ENCODE results near the gene MAPK7. TPM values are rescaled to one million over a fixed set of nuclear protein-coding genes. Genes with fewer than 3 reads are reported as not detected.

The MAPK7 gene
- total and polyA plus RNA-seq, 2 experiments from 2014 or later, result 26.1 to 49.0 TPM

DNA sequence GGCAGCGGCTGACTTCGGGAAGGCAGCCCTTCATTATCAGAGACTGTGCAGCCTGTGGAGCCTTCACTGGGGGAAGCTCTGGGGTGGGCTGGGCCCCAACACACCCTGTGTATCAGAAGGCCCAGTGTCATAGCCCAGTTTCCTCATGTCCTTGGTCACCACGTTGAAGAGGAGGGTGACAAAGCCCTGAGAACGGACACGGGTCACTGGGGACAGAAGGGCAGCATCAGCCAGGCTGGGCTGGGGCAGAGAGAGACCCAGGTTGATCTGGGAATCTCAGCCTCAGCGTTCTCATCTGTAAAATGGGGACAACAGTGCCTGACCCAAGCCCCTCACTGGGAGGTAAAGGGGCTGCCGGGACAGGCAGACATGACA is 35.1 kb upstream of the MAPK7 start:
- no peaks in the 10 kb centered on the region for H3K9me2 ChIP-seq (replicated peaks; ENCODE audit: insufficient read depth)
- WGBS (ENCODE audit: low lambda C conversion rate, missing lambda C conversion rate), result 89% methylated on average over 7 of the region's 7 CpGs

DNA sequence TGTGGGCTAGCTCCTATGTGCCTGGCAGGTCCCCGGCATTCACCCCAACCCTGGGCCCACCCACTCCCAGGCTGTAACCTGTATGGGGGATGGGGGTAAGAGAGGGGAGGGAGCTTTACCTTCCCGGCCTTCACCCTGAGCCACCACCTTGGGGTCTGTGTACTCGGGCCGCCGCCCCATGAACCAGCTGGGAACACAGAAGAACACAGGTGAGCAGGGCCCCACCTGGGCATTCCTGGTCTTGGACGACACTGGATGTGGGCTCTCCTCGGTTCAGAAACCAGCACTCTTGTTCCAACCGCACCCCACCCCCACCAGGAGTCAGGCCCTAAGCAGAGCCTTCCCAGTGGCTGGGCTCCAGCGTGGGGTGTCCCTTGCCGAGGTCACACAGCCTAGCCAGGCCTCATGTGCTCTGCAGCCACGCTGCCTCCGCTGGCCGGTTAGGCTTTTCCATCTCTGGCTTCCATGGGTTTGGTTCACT is 34.6 kb upstream of the MAPK7 start:
- H3K9me2 ChIP-seq (replicated peaks; ENCODE audit: insufficient read depth), result no peaks in the 10 kb centered on the region
- H3K9me3 ChIP-seq (ENCODE audit: low read depth), result no peaks in the 10 kb centered on the region
- H3K27ac ChIP-seq, result no peak overlapping the region
- H3K36me3 ChIP-seq (replicated peaks; ENCODE audit: insufficient read depth, low read depth), result no peaks in the 10 kb centered on the region
- H3K79me2 ChIP-seq, result no peaks in the 10 kb centered on the region
- no peak for DNase-seq (ENCODE audit: low spot score)
- H2AFZ ChIP-seq, result no peak overlapping the region
- no peak overlapping the region for H3K4me3 ChIP-seq
- H4K20me1 ChIP-seq (ENCODE audit: insufficient read depth, poor library complexity, severe bottlenecking), result no peaks in the 10 kb centered on the region
- H3K27me3 ChIP-seq, result no peaks in the 10 kb centered on the region
- TF ChIP-seq, protein P1, sequence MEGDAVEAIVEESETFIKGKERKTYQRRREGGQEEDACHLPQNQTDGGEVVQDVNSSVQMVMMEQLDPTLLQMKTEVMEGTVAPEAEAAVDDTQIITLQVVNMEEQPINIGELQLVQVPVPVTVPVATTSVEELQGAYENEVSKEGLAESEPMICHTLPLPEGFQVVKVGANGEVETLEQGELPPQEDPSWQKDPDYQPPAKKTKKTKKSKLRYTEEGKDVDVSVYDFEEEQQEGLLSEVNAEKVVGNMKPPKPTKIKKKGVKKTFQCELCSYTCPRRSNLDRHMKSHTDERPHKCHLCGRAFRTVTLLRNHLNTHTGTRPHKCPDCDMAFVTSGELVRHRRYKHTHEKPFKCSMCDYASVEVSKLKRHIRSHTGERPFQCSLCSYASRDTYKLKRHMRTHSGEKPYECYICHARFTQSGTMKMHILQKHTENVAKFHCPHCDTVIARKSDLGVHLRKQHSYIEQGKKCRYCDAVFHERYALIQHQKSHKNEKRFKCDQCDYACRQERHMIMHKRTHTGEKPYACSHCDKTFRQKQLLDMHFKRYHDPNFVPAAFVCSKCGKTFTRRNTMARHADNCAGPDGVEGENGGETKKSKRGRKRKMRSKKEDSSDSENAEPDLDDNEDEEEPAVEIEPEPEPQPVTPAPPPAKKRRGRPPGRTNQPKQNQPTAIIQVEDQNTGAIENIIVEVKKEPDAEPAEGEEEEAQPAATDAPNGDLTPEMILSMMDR (IDR thresholded peaks at IDR 0.05; ENCODE audit: poor library complexity), result no peak
- no peak for TF ChIP-seq EZH2 (IDR thresholded peaks at IDR 0.05; ENCODE audit: borderline replicate concordance)
- no peak for TF ChIP-seq EZH2phosphoT487 (IDR thresholded peaks at IDR 0.05; ENCODE audit: low read depth, severe bottlenecking, unreplicated experiment)
- whole genome bisulfite sequencing (ENCODE audit: low lambda C conversion rate, missing lambda C conversion rate), result 91% methylated on average over 13 of the region's 13 CpGs
- peaks cover 54% of the 10 kb centered on the region for H3K4me1 ChIP-seq (ENCODE audit: insufficient read depth)
- no peak overlapping the region for H3K4me2 ChIP-seq

More for the DNA sequence above, 35.1 kb upstream of the MAPK7 start:
- Histone ChIP-seq H3K4me1 (ENCODE audit: insufficient read depth) (peaks cover 55% of the 10 kb centered on the region), H4K20me1 (ENCODE audit: insufficient read depth, poor library complexity, severe bottlenecking) (no peaks in the 10 kb centered on the region), H3K4me2 (no peak overlapping the region), H3K4me3 (no peak overlapping the region), H3K9me3 (ENCODE audit: low read depth) (no peaks in the 10 kb centered on the region), H2AFZ (no peak overlapping the region), H3K27me3 (no peaks in the 10 kb centered on the region), H3K36me3 (replicated peaks; ENCODE audit: insufficient read depth, low read depth) (no peaks in the 10 kb centered on the region), H3K27ac (no peak overlapping the region), H3K79me2 (no peaks in the 10 kb centered on the region)
- TF ChIP-seq, protein P1 (IDR thresholded peaks at IDR 0.05; ENCODE audit: poor library complexity), result no peak
- no peak for TF ChIP-seq EZH2phosphoT487 (IDR thresholded peaks at IDR 0.05; ENCODE audit: low read depth, severe bottlenecking, unreplicated experiment)
- TF ChIP-seq EZH2 (IDR thresholded peaks at IDR 0.05; ENCODE audit: borderline replicate concordance), result no peak
- DNase-seq (ENCODE audit: low spot score), result no peak

DNA sequence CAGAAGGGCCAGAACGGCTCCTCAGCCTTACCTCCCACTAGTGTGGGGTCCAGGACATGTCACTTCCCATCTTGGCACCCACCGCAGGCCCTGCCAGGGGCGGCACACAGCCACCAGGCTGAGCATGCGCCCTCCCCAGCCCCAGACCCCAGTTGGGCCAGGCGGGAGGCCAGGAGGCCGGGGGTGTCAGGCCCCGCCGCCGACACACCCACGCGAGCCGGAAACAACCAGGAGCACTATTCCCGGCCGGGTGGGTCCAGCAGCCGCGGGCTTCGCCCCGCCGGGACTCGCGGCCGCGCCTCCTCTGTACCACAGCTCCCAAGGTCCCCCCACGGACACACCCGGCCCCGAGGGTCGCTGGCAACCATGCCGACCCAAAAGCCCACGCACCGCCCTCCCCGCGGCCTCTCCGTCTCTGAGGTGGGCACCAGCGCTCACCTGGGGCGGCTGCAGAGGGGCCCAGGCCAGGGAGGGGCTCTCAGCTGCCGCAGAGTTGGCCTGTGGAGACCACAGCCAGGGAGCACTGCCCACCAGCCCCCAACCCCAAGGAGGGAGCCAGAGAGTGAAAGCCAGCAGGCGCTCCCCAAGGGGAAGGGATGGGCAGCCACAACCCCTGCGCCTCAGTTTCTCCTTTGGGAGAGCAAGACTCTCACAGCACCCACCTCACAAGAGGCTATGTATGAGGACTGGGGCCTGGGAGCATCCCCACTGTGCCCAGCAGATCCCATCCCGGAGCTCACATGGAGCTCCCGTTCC is 33.8 kb upstream of the MAPK7 start:
- 97% methylated on average over 39 of the region's 40 CpGs for WGBS (ENCODE audit: low lambda C conversion rate, missing lambda C conversion rate)
- H3K27me3 ChIP-seq, result no peaks in the 10 kb centered on the region
- no peak overlapping the region for H3K27ac ChIP-seq
- no peaks in the 10 kb centered on the region for H3K36me3 ChIP-seq (replicated peaks; ENCODE audit: insufficient read depth, low read depth)
- no peaks in the 10 kb centered on the region for H3K79me2 ChIP-seq
- H2AFZ ChIP-seq, result no peak overlapping the region
- TF ChIP-seq, protein P1 (IDR thresholded peaks at IDR 0.05; ENCODE audit: poor library complexity), result no peak
- TF ChIP-seq EZH2phosphoT487 (IDR thresholded peaks at IDR 0.05; ENCODE audit: low read depth, severe bottlenecking, unreplicated experiment) (no peak), EZH2 (IDR thresholded peaks at IDR 0.05; ENCODE audit: borderline replicate concordance) (no peak)
- H3K9me2 ChIP-seq (replicated peaks; ENCODE audit: insufficient read depth), result no peaks in the 10 kb centered on the region
- H3K4me3 ChIP-seq, result no peak overlapping the region
- H3K4me2 ChIP-seq, result no peak overlapping the region
- H4K20me1 ChIP-seq (ENCODE audit: insufficient read depth, poor library complexity, severe bottlenecking), result no peaks in the 10 kb centered on the region
- peaks cover 53% of the 10 kb centered on the region for H3K4me1 ChIP-seq (ENCODE audit: insufficient read depth)
- DNase-seq (ENCODE audit: low spot score), result no peak
- no peaks in the 10 kb centered on the region for H3K9me3 ChIP-seq (ENCODE audit: low read depth)
